Erythroblast (primary cell): ENCODE data around the gene PLA2G3.

Experiments
- GATA1 ChIP-seq: IDR thresholded peaks from 2 replicates; pipeline ENCODE4 v1.6.1; 2011; ENCODE audit warnings: low read depth, mild to moderate bottlenecking, control low read depth, low read length, moderate library complexity
- POLR2A ChIP-seq: IDR thresholded peaks from 2 replicates; pipeline ENCODE4 v1.6.1; 2011; ENCODE audit warnings: mild to moderate bottlenecking, low read length

GRCh38 chr22:31089160-31090100 is 50.9 kb downstream of the PLA2G3 start:
- no peak for TF ChIP-seq POLR2A
- no peak for TF ChIP-seq GATA1
